ENCODE measurements around the gene MUCL3.
A peak's percentile ranks its signal among the peaks of the same experiment; 100 is the strongest.

MUCL3 gene

GRCh38 chr6:30937265-30937664 lies 3.5 kb upstream of the MUCL3 start:
- H3K36me3 ChIP-seq (ENCODE audit: control insufficient read depth in 1 of 2, insufficient read depth in 2 of 2, low read length in 2 of 2): no peaks in the 10 kb centered on the region
- H3K4me3 ChIP-seq (ENCODE audit: low read depth in 1 of 2, low read length in 2 of 2): no peak overlapping the region
- no peak overlapping the region for H3K27ac ChIP-seq (ENCODE audit: low read depth, low read length)
- no peaks in the 10 kb centered on the region for H3K9me3 ChIP-seq (ENCODE audit: control insufficient read depth in 1 of 2, low read length in 2 of 2)
- H3K4me1 ChIP-seq (ENCODE audit: control insufficient read depth in 1 of 2, insufficient read depth in 2 of 2, low read length in 2 of 2): peaks cover 9 to 17% of the 10 kb centered on the region in 2 donors
- peaks cover 3 to 4% of the 10 kb centered on the region in 2 donors for H3K27me3 ChIP-seq (ENCODE audit: control insufficient read depth in 1 of 2, insufficient read depth in 2 of 2, low read length in 2 of 2)
- no peak overlapping the region for H3K9ac ChIP-seq (ENCODE audit: low read depth in 1 of 2, low read length in 2 of 2)

GRCh38 chr6:30938730-30939129 lies 2.0 kb upstream of the MUCL3 start:
- no peak overlapping the region for H3K27ac ChIP-seq (ENCODE audit: low read depth, low read length)
- peaks cover 8 to 17% of the 10 kb centered on the region in 2 donors for H3K4me1 ChIP-seq (ENCODE audit: control insufficient read depth in 1 of 2, insufficient read depth in 2 of 2, low read length in 2 of 2)
- no peak overlapping the region for H3K9ac ChIP-seq (ENCODE audit: low read depth in 1 of 2, low read length in 2 of 2)
- H3K4me3 ChIP-seq (ENCODE audit: low read depth in 1 of 2, low read length in 2 of 2): no peak overlapping the region
- peaks cover 3 to 13% of the 10 kb centered on the region in 2 donors for H3K27me3 ChIP-seq (ENCODE audit: control insufficient read depth in 1 of 2, insufficient read depth in 2 of 2, low read length in 2 of 2)
- no peaks in the 10 kb centered on the region for H3K36me3 ChIP-seq (ENCODE audit: control insufficient read depth in 1 of 2, insufficient read depth in 2 of 2, low read length in 2 of 2)
- H3K9me3 ChIP-seq (ENCODE audit: control insufficient read depth in 1 of 2, low read length in 2 of 2): no peaks in the 10 kb centered on the region

GRCh38 chr6:30939473-30939872 lies 1.3 kb upstream of the MUCL3 start:
- Histone ChIP-seq H3K4me1 (ENCODE audit: control insufficient read depth in 1 of 2, insufficient read depth in 2 of 2, low read length in 2 of 2) (peaks cover 8 to 17% of the 10 kb centered on the region in 2 donors), H3K27ac (ENCODE audit: low read depth, low read length) (no peak overlapping the region), H3K27me3 (ENCODE audit: control insufficient read depth in 1 of 2, insufficient read depth in 2 of 2, low read length in 2 of 2) (peaks cover 3 to 13% of the 10 kb centered on the region in 2 donors), H3K4me3 (ENCODE audit: low read depth in 1 of 2, low read length in 2 of 2) (no peak overlapping the region), H3K36me3 (ENCODE audit: control insufficient read depth in 1 of 2, insufficient read depth in 2 of 2, low read length in 2 of 2) (no peaks in the 10 kb centered on the region), H3K9ac (ENCODE audit: low read depth in 1 of 2, low read length in 2 of 2) (no peak overlapping the region), H3K9me3 (ENCODE audit: control insufficient read depth in 1 of 2, low read length in 2 of 2) (no peaks in the 10 kb centered on the region)

DNA sequence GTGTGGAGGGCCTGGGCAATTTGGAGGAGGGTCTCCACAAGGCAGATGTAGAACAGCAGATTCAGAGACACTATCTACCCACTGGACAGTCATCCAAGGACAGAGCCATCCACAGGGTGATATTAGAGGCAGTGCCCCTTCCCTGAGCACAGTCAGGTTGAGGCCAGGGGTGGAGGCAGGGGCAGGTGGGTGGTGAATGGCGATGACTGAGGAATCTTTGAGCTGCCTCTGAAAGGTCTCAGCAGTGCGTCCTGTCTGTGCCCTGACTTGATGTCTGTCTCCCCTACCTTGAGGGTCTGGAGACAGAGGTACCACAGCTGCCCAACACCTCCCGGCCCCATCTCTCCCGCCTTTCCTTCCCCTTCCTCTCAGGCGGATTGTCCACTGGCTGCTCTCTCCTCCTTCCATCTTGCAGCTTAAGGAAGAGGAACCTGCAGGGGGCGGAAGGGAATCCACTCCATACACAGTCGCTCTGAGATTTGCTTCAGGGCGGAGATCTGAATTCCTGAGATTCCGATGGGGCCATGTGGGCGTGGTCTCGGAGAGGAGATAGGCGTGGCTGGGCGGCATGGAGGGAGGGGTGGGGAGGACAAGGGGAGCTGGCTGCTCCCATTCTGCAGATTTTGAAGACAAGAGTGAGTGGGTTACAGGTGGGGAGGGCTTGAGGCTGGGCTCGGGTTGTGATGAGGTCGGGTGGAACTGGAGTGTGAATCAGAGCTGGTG lies 1.7 kb downstream of the MUCL3 start:
- H3K4me1 ChIP-seq (ENCODE audit: control insufficient read depth in 1 of 2, insufficient read depth in 2 of 2, low read length in 2 of 2): peaks cover 8 to 17% of the 10 kb centered on the region in 2 donors
- H3K9me3 ChIP-seq (ENCODE audit: control insufficient read depth in 1 of 2, low read length in 2 of 2): no peaks in the 10 kb centered on the region
- H3K27ac ChIP-seq (ENCODE audit: low read depth, low read length): no peak overlapping the region
- peaks cover 7 to 13% of the 10 kb centered on the region in 2 donors for H3K27me3 ChIP-seq (ENCODE audit: control insufficient read depth in 1 of 2, insufficient read depth in 2 of 2, low read length in 2 of 2)
- no peak overlapping the region for H3K9ac ChIP-seq (ENCODE audit: low read depth in 1 of 2, low read length in 2 of 2)
- no peaks in the 10 kb centered on the region for H3K36me3 ChIP-seq (ENCODE audit: control insufficient read depth in 1 of 2, insufficient read depth in 2 of 2, low read length in 2 of 2)
- H3K4me3 ChIP-seq (ENCODE audit: low read depth in 1 of 2, low read length in 2 of 2): no peak overlapping the region

DNA sequence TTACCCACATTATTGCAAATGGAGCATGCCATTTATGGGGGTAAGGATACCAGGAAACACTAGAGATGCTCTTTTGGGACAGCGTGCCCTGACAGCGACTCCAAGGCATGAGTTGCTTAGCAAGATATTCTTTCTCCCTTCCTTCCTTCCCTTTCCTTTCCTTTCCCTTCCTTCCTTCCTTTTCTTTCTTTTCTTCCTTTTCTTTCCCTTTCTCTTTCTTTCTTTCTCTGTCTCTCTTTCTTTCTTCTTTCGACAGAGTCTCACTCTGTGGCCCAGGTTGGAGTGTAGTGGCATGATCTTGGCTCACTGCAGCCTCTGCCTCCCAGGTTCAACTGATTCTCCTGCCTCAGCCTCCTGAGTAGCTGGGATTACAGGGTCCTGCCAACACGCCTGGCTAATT lies 3.3 kb downstream of the MUCL3 start:
- Histone ChIP-seq H3K9me3 (ENCODE audit: control insufficient read depth in 1 of 2, low read length in 2 of 2) (no peaks in the 10 kb centered on the region), H3K4me3 (ENCODE audit: low read depth in 1 of 2, low read length in 2 of 2) (no peak overlapping the region), H3K4me1 (ENCODE audit: control insufficient read depth in 1 of 2, insufficient read depth in 2 of 2, low read length in 2 of 2) (peaks cover 8 to 21% of the 10 kb centered on the region in 2 donors), H3K9ac (ENCODE audit: low read depth in 1 of 2, low read length in 2 of 2) (no peak overlapping the region), H3K36me3 (ENCODE audit: control insufficient read depth in 1 of 2, insufficient read depth in 2 of 2, low read length in 2 of 2) (no peaks in the 10 kb centered on the region), H3K27me3 (ENCODE audit: control insufficient read depth in 1 of 2, insufficient read depth in 2 of 2, low read length in 2 of 2) (peaks cover 7 to 13% of the 10 kb centered on the region in 2 donors), H3K27ac (ENCODE audit: low read depth, low read length) (no peak overlapping the region)

- peaks cover 8 to 11% of the 10 kb centered on the region in 2 donors for H3K4me1 ChIP-seq (ENCODE audit: control insufficient read depth in 1 of 2, insufficient read depth in 2 of 2, low read length in 2 of 2)
- H3K36me3 ChIP-seq (ENCODE audit: control insufficient read depth in 1 of 2, insufficient read depth in 2 of 2, low read length in 2 of 2): no peaks in the 10 kb centered on the region
- no peaks in the 10 kb centered on the region for H3K9me3 ChIP-seq (ENCODE audit: control insufficient read depth in 1 of 2, low read length in 2 of 2)
- no peak overlapping the region for H3K4me3 ChIP-seq (ENCODE audit: low read depth in 1 of 2, low read length in 2 of 2)
- no peak overlapping the region for H3K27ac ChIP-seq (ENCODE audit: low read depth, low read length)
- H3K27me3 ChIP-seq (ENCODE audit: control insufficient read depth in 1 of 2, insufficient read depth in 2 of 2, low read length in 2 of 2): peaks cover 7 to 13% of the 10 kb centered on the region in 2 donors
- H3K9ac ChIP-seq (ENCODE audit: low read depth in 1 of 2, low read length in 2 of 2): no peak overlapping the region
Measured at GRCh38 chr6:30945281-30945680, 4.5 kb downstream of the MUCL3 start.

DNA sequence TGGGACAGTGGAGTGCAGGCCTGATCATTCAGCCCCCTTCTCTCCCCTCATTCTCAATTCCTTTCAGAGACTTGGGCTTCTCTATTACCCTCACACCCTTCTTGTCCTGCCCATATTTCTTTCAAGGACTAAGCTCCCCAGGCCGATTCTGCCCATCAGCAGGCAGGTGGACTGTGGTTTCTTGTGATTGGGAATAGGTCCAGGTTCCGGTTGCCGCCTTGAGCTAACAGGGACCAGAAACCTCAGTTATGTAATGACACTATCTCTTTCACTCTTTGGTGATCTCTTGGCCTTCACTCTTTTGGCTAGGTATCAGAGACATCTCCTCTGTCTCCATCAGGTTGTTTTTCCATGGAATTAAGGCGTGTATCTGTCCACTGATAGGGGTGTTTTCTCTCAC lies 6.5 kb downstream of the MUCL3 start:
- Histone ChIP-seq H3K9ac (ENCODE audit: low read depth in 1 of 2, low read length in 2 of 2) (no peak overlapping the region), H3K9me3 (ENCODE audit: control insufficient read depth in 1 of 2, low read length in 2 of 2) (no peaks in the 10 kb centered on the region)

DNA sequence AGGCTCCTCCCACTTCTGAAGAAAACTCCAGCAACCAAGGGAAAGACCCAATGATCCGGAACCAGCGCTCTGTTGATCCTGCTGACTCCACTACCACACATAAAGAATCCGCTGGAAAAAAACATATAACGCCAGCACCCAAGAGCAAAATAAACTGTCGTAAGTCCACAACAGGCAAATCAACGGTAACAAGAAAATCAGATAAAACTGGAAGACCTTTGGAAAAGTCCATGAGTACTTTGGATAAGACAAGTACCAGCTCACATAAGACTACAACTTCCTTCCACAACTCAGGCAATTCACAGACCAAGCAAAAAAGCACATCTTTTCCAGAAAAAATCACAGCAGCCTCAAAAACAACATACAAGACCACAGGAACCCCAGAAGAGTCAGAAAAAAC lies 8.0 kb downstream of the MUCL3 start:
- Histone ChIP-seq H3K27me3 (ENCODE audit: control insufficient read depth in 1 of 2, insufficient read depth in 2 of 2, low read length in 2 of 2) (peaks cover 6 to 18% of the 10 kb centered on the region in 2 donors), H3K36me3 (ENCODE audit: control insufficient read depth in 1 of 2, insufficient read depth in 2 of 2, low read length in 2 of 2) (no peaks in the 10 kb centered on the region), H3K4me3 (ENCODE audit: low read depth in 1 of 2, low read length in 2 of 2) (no peak overlapping the region), H3K9ac (ENCODE audit: low read depth in 1 of 2, low read length in 2 of 2) (no peak overlapping the region), H3K27ac (ENCODE audit: low read depth, low read length) (no peak overlapping the region), H3K9me3 (ENCODE audit: control insufficient read depth in 1 of 2, low read length in 2 of 2) (no peaks in the 10 kb centered on the region), H3K4me1 (ENCODE audit: control insufficient read depth in 1 of 2, insufficient read depth in 2 of 2, low read length in 2 of 2) (peaks cover 0 to 5% of the 10 kb centered on the region in 2 donors)

More for the DNA sequence above, 6.5 kb downstream of the MUCL3 start:
- no peaks in the 10 kb centered on the region for H3K36me3 ChIP-seq (ENCODE audit: control insufficient read depth in 1 of 2, insufficient read depth in 2 of 2, low read length in 2 of 2)
- no peak overlapping the region for H3K4me3 ChIP-seq (ENCODE audit: low read depth in 1 of 2, low read length in 2 of 2)
- peaks cover 9 to 11% of the 10 kb centered on the region in 2 donors for H3K27me3 ChIP-seq (ENCODE audit: control insufficient read depth in 1 of 2, insufficient read depth in 2 of 2, low read length in 2 of 2)
- H3K27ac ChIP-seq (ENCODE audit: low read depth, low read length): no peak overlapping the region
- peaks cover 5 to 7% of the 10 kb centered on the region in 2 donors for H3K4me1 ChIP-seq (ENCODE audit: control insufficient read depth in 1 of 2, insufficient read depth in 2 of 2, low read length in 2 of 2)

GRCh38 chr6:30951907-30952469 lies 11.2 kb downstream of the MUCL3 start:
- peaks cover 6 to 35% of the 10 kb centered on the region in 2 donors for H3K27me3 ChIP-seq (ENCODE audit: control insufficient read depth in 1 of 2, insufficient read depth in 2 of 2, low read length in 2 of 2)
- H3K9ac ChIP-seq (ENCODE audit: low read depth in 1 of 2, low read length in 2 of 2): no peak overlapping the region
- H3K27ac ChIP-seq (ENCODE audit: low read depth, low read length): no peak overlapping the region
- H3K9me3 ChIP-seq (ENCODE audit: control insufficient read depth in 1 of 2, low read length in 2 of 2): no peaks in the 10 kb centered on the region
- H3K4me1 ChIP-seq (ENCODE audit: control insufficient read depth in 1 of 2, insufficient read depth in 2 of 2, low read length in 2 of 2): peaks cover 15 to 21% of the 10 kb centered on the region in 2 donors
- no peak overlapping the region for H3K4me3 ChIP-seq (ENCODE audit: low read depth in 1 of 2, low read length in 2 of 2)
- no peaks in the 10 kb centered on the region for H3K36me3 ChIP-seq (ENCODE audit: control insufficient read depth in 1 of 2, insufficient read depth in 2 of 2, low read length in 2 of 2)

DNA sequence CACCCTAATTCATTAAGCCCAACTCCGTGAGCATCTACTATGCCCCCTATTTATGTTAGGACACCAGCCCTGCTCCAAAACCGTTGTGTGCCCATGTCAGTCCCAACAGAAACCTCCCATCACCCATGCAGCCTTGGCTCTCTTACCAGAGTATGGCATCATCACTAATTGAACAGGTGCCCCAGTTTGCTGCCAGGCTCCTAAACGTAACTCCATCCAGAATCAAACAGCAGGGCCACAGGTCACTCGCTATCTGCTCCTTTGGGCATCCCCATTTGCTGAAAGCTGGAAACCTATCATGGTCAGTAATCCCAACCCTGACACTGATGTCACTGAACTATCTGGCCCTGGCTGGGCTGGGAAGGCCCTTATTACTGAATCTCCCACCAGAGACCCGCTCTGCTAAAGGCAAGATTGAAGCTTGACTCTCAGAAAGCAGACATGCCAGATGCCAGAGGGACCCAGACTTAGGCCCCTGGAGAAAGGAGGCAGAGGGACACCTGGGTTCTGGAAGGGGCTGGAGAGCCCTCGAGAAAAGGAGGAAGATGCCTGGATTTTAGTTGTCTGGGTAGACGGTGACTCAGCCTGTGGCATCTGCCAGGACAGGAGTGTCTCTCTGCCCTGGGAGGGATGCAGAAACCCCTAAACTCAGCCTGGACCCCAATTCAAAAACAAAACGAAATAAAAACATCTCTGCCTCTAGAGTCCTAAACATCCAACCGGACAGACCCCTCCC lies 14.0 kb downstream of the MUCL3 start:
- peak overlapping the region; percentile 48 for H3K9ac ChIP-seq (ENCODE audit: low read depth in 1 of 2, low read length in 2 of 2)
- H3K27ac ChIP-seq (ENCODE audit: low read depth, low read length): no peak overlapping the region
- H3K27me3 ChIP-seq (ENCODE audit: control insufficient read depth in 1 of 2, insufficient read depth in 2 of 2, low read length in 2 of 2): peaks cover 6 to 38% of the 10 kb centered on the region in 2 donors
- H3K4me3 ChIP-seq (ENCODE audit: low read depth in 1 of 2, low read length in 2 of 2): peak overlapping the region; percentile 65 to 66
- peaks cover 15 to 16% of the 10 kb centered on the region in 2 donors for H3K4me1 ChIP-seq (ENCODE audit: control insufficient read depth in 1 of 2, insufficient read depth in 2 of 2, low read length in 2 of 2)
- no peaks in the 10 kb centered on the region for H3K9me3 ChIP-seq (ENCODE audit: control insufficient read depth in 1 of 2, low read length in 2 of 2)
- H3K36me3 ChIP-seq (ENCODE audit: control insufficient read depth in 1 of 2, insufficient read depth in 2 of 2, low read length in 2 of 2): no peaks in the 10 kb centered on the region
